ENCODE measurements around the gene MCM3. TPM values are rescaled to one million over a fixed set of nuclear protein-coding genes. Genes with fewer than 3 reads are reported as not detected.

MCM3 gene
- total RNA-seq, 1 experiment from 2014 or later: 191 TPM

DNA sequence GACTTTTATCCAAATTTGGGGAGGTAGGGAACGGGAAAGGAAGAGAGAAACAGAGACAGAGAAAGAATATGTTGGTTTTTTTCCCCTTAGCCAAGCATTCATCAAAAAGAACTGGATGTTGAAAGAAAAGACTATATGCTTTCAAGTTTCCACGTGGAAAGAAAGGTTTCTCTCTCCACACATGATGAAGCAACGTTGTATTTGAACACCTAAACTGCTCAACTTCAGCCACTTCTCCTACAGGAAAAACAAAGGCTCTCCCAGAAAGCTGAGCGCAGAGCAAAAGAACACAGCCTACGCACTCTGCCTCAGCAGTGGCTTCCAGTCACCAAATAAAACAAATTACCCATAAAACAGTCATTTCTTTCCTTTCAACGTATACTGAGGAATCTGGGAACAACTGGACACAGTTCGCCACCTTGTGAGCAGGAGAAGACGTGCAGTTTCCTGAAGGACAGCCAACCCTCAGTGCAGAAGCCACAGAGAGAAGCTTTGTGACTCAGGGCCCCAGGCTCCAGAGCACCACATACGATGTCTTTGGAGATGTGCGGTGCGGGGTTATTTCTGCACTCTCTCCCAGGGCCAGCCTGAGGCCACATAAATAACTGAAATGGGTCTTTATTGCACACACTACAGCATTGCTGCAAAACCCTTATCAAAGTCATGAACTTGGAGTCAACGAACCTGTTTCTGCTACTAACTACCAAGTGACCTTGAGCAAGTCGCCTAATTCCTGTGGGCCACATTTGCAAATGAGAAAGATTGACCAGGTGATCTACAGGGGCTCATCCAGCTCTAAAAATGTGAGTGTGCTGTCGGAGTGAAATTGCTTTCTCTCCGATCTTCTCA, 50.3 kb downstream of the MCM3 start:
- ATAC-seq: peak; percentile 99
- Histone ChIP-seq H3K27me3 (ENCODE audit: insufficient read depth, low read length) (no peaks in the 10 kb centered on the region), H3K79me2 (ENCODE audit: insufficient read depth, low read length) (no peaks in the 10 kb centered on the region), H3K4me2 (ENCODE audit: low read length) (peak overlapping the region; percentile 39), H3K9me2 (ENCODE audit: insufficient read depth) (no peaks in the 10 kb centered on the region), H3K9me3 (ENCODE audit: control insufficient read depth in 1 of 2, insufficient read depth in 1 of 2, low read depth in 1 of 2, low read length in 2 of 2) (no peaks in the 10 kb centered on the region), H3K9ac (ENCODE audit: low read length) (no peak overlapping the region), H3K36me3 (ENCODE audit: control insufficient read depth in 1 of 2, insufficient read depth in 2 of 2, low read length in 2 of 2) (no peaks in the 10 kb centered on the region), H3K27ac (ENCODE audit: low read depth, low read length) (no peak overlapping the region), H3K4me3 (replicated peaks in 1 of 2; ENCODE audit: low read depth in 1 of 2, low read length in 2 of 2) (no peak overlapping the region), H3K4me1 (ENCODE audit: control insufficient read depth in 1 of 2, insufficient read depth in 2 of 2, low read length in 2 of 2) (peaks cover 0 to 7% of the 10 kb centered on the region in 2 experiments; a peak in 2 of 4 replicates), H2AFZ (ENCODE audit: low read depth, low read length, poor library complexity, severe bottlenecking) (peak overlapping the region; percentile 10), H4K20me1 (ENCODE audit: insufficient read depth) (no peaks in the 10 kb centered on the region)
- intact Hi-C loops (cut with micrococcal nuclease): loop anchor here (1.0 to 2.0 kb wide), 2 partner anchors 71 to 171 kb away; no protein-coding TSS in a partner anchor
- no TSS peak for BruUV-seq (replicated peaks)
- peak; percentile 52 for DNase-seq (ENCODE audit: low read depth, low spot score)
- ChIA-PET CTCF (interaction anchor here (0.7 to 2.5 kb wide), 8 partner anchors 8 to 185 kb away, joined by 3 to 21 read pairs (median 4); no protein-coding TSS in a partner anchor), RAD21 (ENCODE audit: low non-redundant PET in 1 of 2, low total read pairs in 2 of 2, uncharacterized antibody in 2 of 2, unreplicated experiment in 2 of 2) (no interaction called here), POLR2A (interaction anchor here (1.5 kb wide), 1 partner anchor 8 kb away, joined by 4 read pairs; no protein-coding TSS in a partner anchor)
- TF ChIP-seq SIN3A (IDR thresholded peaks at IDR 0.05; ENCODE audit: low read depth) (no peak), EZH2 (IDR thresholded peaks at IDR 0.05) (no peak), CEBPB (IDR thresholded peaks at IDR 0.05; ENCODE audit: low read depth) (no peak), YY1 (IDR thresholded peaks at IDR 0.05; ENCODE audit: extremely low read depth, insufficient replicate concordance, low read depth, low read length) (no peak), ELF1 (IDR thresholded peaks at IDR 0.05; ENCODE audit: borderline replicate concordance, low read depth) (no peak), RAD21 (IDR thresholded peaks at IDR 0.05; ENCODE audit: low read depth) (peak; percentile 80), POLR2A (IDR thresholded peaks at IDR 0.05; ENCODE audit: borderline replicate concordance, extremely low read depth, insufficient read depth, insufficient read length) (no peak), SP1 (IDR thresholded peaks at IDR 0.05; ENCODE audit: low read depth) (no peak), ZNF274 (IDR thresholded peaks at IDR 0.05; ENCODE audit: low read depth, low read length) (no peak), FOSL1 (IDR thresholded peaks at IDR 0.05; ENCODE audit: low read depth) (no peak), CBX3 (IDR thresholded peaks at IDR 0.05; ENCODE audit: low read depth) (0 out of 2 replicates have a peak, but pooled peaks have one; percentile 21)
- TF ChIP-seq, protein P1, sequence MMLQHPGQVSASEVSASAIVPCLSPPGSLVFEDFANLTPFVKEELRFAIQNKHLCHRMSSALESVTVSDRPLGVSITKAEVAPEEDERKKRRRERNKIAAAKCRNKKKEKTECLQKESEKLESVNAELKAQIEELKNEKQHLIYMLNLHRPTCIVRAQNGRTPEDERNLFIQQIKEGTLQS (IDR thresholded peaks at IDR 0.05): no peak
- TF ChIP-seq, protein P2, sequence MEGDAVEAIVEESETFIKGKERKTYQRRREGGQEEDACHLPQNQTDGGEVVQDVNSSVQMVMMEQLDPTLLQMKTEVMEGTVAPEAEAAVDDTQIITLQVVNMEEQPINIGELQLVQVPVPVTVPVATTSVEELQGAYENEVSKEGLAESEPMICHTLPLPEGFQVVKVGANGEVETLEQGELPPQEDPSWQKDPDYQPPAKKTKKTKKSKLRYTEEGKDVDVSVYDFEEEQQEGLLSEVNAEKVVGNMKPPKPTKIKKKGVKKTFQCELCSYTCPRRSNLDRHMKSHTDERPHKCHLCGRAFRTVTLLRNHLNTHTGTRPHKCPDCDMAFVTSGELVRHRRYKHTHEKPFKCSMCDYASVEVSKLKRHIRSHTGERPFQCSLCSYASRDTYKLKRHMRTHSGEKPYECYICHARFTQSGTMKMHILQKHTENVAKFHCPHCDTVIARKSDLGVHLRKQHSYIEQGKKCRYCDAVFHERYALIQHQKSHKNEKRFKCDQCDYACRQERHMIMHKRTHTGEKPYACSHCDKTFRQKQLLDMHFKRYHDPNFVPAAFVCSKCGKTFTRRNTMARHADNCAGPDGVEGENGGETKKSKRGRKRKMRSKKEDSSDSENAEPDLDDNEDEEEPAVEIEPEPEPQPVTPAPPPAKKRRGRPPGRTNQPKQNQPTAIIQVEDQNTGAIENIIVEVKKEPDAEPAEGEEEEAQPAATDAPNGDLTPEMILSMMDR (IDR thresholded peaks at IDR 0.05 in 2 of 3, conservative IDR thresholded peaks at IDR 0.05 in 1 of 3; ENCODE audit: borderline replicate concordance in 1 of 3, insufficient read depth in 1 of 3, low read depth in 2 of 3, low read length in 2 of 3): peak; percentile 62 to 77 (median 72); a peak in 5 of 6 replicates
- TF ChIP-seq, protein P3, sequence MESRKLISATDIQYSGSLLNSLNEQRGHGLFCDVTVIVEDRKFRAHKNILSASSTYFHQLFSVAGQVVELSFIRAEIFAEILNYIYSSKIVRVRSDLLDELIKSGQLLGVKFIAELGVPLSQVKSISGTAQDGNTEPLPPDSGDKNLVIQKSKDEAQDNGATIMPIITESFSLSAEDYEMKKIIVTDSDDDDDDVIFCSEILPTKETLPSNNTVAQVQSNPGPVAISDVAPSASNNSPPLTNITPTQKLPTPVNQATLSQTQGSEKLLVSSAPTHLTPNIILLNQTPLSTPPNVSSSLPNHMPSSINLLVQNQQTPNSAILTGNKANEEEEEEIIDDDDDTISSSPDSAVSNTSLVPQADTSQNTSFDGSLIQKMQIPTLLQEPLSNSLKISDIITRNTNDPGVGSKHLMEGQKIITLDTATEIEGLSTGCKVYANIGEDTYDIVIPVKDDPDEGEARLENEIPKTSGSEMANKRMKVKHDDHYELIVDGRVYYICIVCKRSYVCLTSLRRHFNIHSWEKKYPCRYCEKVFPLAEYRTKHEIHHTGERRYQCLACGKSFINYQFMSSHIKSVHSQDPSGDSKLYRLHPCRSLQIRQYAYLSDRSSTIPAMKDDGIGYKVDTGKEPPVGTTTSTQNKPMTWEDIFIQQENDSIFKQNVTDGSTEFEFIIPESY (IDR thresholded peaks at IDR 0.05; ENCODE audit: extremely low read depth, insufficient replicate concordance, low read length): no peak
